Calu3 (cell line): ENCODE results near the gene THAP4. TPM values are rescaled to one million over a fixed set of nuclear protein-coding genes. Genes with fewer than 3 reads are reported as not detected.
"Not testable (repeated sequence)": the region's sequence is repeated elsewhere in the genome, so short reads cannot be mapped to it uniquely, and the experiment has no call there.

Experiments used
- BruUV-seq: library from RNA; stranded (reverse); fragments of 400-500 nt; replicated peaks from 2 replicates; lab custom pipeline; 2021; lab: Mats Ljungman, UMichigan
- CTCF ChIA-PET: fragments of 300-600 bp; sonication (Branson Sonifier 250); formaldehyde crosslinking; loops from one replicate; lab custom pipeline; 2022; ENCODE audit warnings: antibody characterized with exemption; lab: Charles Lee
- DNase-seq: peaks from one replicate; pipeline ENCODE4 v3.0.0; 2022
- H3K27ac Mint-ChIP-seq: one replicate; pipeline ENCODE4 v1.8.0; 2022; ENCODE audit warnings: mixed read lengths; ENCODE audit not compliant: unreplicated experiment
- H3K27me3 Mint-ChIP-seq: one replicate; pipeline ENCODE4 v1.8.0; 2022; ENCODE audit warnings: mixed read lengths; ENCODE audit not compliant: unreplicated experiment
- H3K36me3 Mint-ChIP-seq: one replicate; pipeline ENCODE4 v1.8.0; 2022; ENCODE audit warnings: mild to moderate bottlenecking, moderate library complexity, mixed read lengths; ENCODE audit not compliant: insufficient read depth, unreplicated experiment
- H3K4me1 Mint-ChIP-seq: one replicate; pipeline ENCODE4 v1.8.0; 2022; ENCODE audit warnings: mild to moderate bottlenecking, low read depth, mixed read lengths; ENCODE audit not compliant: unreplicated experiment
- H3K4me3 Mint-ChIP-seq: one replicate; pipeline ENCODE4 v1.8.0; 2022; ENCODE audit warnings: mild to moderate bottlenecking, low read depth, moderate library complexity, mixed read lengths; ENCODE audit not compliant: unreplicated experiment
- H3K9me3 Mint-ChIP-seq: one replicate; pipeline ENCODE4 v1.8.0; 2022; ENCODE audit warnings: low read depth, mixed read lengths; ENCODE audit not compliant: unreplicated experiment
- CTCF ChIP-seq: fragments of 200-600 bp; IDR thresholded peaks from one replicate; pipeline ENCODE4 v1.8.0; 2022; ENCODE audit warnings: antibody characterized with exemption; ENCODE audit not compliant: unreplicated experiment
- intact Hi-C: fragments of 100-400 bp; cut with micrococcal nuclease; formaldehyde crosslinking; loops from one replicate; pipeline ENCODE4 v1.10.0; 2022; ENCODE audit not compliant: unreplicated experiment
- total RNA-seq: library from RNA; stranded (reverse); gene quantifications from 2 replicates; pipeline ENCODE4 v1.2.3, GENCODE V29; 2022

Gene THAP4
- total RNA-seq, 1 experiment from 2014 or later: 57.5 TPM

DNA sequence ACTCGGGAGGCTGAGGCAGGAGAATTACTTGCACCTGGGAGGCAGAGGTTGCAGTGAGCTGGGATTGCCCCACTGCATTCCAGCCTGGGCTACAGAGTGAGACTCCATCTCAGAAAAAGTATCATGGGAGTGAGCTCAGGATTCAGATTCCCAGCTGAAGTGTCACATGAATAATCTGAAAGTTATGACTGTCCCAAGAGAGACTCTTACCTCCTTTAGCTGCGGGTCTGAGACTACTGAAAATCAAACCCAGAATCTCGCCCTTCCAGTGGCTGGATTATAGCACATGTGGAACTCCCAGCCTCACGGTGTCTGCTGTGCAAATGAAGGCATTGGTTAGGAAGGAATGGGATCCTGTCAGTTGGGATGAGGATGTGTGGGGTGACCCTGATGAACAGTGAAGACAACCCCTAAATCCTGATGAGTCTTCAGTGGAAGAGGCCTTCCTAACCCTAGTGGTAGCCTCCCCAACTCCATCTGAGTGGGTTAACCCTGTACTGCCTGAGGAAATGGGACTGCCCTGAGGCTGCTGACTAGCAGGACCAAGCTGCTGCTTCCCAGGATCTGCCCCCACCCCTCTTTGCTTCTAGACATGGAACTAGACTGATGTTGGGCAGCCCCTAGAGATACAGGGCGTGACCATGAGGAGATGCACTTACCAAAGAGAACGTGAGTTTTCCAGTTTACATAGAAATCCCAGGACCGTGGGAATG, 61.9 kb downstream of the THAP4 start:
- CTCF ChIA-PET: no interaction called here
- peaks cover 56% of the 10 kb centered on the region for H3K36me3 Mint-ChIP-seq
- no peaks in the 10 kb centered on the region for H3K4me1 Mint-ChIP-seq
- H3K9me3 Mint-ChIP-seq: no peaks in the 10 kb centered on the region
- no peak overlapping the region for H3K4me3 Mint-ChIP-seq
- BruUV-seq: no TSS peak
- intact Hi-C loops: no loop called here
- H3K27me3 Mint-ChIP-seq: no peaks in the 10 kb centered on the region
- no peak for TF ChIP-seq CTCF
- no peak for DNase-seq
- no peak overlapping the region for H3K27ac Mint-ChIP-seq

GRCh38 chr2:241573741-241574140, 63.2 kb downstream of the THAP4 start:
- no peak for DNase-seq
- no peaks in the 10 kb centered on the region for H3K27me3 Mint-ChIP-seq
- H3K36me3 Mint-ChIP-seq: peaks cover 67% of the 10 kb centered on the region
- no peak overlapping the region for H3K27ac Mint-ChIP-seq
- CTCF ChIA-PET: no interaction called here
- no peaks in the 10 kb centered on the region for H3K9me3 Mint-ChIP-seq
- H3K4me3 Mint-ChIP-seq: no peak overlapping the region
- no TSS peak for BruUV-seq
- TF ChIP-seq CTCF: no peak
- intact Hi-C loops: no loop called here
- H3K4me1 Mint-ChIP-seq: no peaks in the 10 kb centered on the region

DNA sequence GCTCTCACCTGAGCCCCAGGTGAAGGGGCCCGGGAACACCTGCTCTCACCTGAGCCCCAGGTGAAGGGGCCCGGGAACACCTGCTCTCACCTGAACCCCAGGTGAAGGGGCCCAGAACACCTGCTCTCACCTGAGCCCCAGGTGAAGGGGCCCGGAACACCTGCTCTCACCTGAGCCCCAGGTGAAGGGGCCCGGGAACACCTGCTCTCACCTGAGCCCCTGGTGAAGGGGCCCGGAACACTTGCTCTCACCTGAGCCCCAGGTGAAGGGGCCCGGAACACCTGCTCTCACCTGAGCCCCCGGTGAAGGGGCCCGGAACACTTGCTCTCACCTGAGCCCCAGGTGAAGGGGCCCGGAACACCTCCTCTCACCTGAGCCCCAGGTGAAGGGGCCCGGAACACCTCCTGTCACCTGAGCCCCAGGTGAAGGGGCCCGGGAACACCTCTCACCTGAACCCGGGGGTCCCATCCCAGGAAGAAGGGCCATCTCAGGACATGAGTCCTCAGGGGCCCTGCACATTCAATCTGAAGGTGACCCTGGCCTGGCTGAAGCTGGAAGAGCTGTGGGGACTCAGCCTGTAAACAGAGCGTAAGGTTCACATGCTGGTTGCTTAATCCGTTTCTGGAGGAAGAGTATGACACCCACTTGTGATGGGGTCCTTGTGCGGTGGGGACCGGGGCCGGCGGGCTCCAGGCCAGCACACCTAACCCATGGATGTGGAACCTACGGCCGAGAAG, 63.9 kb downstream of the THAP4 start:
- intact Hi-C loops, H3K4me3 Mint-ChIP-seq, CTCF ChIA-PET, H3K27me3 Mint-ChIP-seq, BruUV-seq, DNase-seq, H3K4me1 Mint-ChIP-seq, H3K9me3 Mint-ChIP-seq, H3K27ac Mint-ChIP-seq: not testable (repeated sequence)
- H3K36me3 Mint-ChIP-seq: peaks cover 72% of the 10 kb centered on the region

DNA sequence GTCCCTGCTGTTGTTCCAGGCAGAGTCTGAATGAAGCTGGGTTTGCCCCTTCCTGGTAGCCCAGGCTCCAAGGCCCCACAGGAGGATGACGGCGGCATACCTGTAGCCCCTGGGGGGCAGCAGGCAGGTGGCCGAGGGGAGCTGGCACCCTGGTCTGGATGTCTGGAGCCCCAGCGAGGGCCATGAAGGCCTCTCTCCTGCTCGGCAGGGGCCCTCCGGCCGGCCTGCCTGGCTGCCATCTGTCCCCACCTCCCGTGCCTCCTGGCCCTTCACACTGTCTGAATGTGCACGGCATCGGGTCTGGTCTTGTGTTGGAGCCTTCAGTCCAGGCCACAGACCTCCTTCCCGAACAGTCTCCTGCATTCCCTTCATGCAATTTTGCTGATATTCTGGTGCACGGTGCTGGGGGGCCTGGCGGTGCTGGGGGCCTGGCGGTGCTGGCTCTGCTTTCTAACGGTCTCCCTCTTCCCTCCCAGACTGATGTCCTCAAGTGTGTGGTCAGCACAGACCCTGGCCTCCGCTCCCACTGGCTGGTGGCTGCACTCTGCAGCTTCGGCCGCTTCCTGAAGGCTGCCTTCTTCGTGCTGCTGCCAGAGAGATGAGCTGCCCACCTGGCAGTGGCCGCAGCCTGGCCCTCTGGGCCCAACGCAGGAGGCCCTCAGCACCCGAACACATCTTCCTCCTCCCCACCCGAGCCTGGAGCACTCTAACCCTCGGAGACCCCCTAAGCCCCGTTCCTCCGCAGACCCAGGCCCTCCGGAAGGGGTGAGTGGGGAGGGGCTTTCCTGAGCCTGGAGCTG, 64.9 kb downstream of the THAP4 start:
- no peaks in the 10 kb centered on the region for H3K27me3 Mint-ChIP-seq
- no peak for DNase-seq
- no peaks in the 10 kb centered on the region for H3K4me1 Mint-ChIP-seq
- BruUV-seq: no TSS peak
- no peaks in the 10 kb centered on the region for H3K9me3 Mint-ChIP-seq
- CTCF ChIA-PET: no interaction called here
- H3K36me3 Mint-ChIP-seq: peaks cover 68% of the 10 kb centered on the region
- no peak overlapping the region for H3K4me3 Mint-ChIP-seq
- intact Hi-C loops: no loop called here
- H3K27ac Mint-ChIP-seq: no peak overlapping the region
- TF ChIP-seq CTCF: no peak
